GM12878 (cell line): ENCODE data around the gene FCHSD2. TPM values are rescaled to one million over a fixed set of nuclear protein-coding genes. Genes with fewer than 3 reads are reported as not detected.

Experiments used
- ATAC-seq: fragments of 200-7000 bp; cut with Tn5 transposase; 3 replicates; pipeline ENCODE4 v1.9.1; 2020; ENCODE audit warnings: mild to moderate bottlenecking, moderate library complexity
- BruUV-seq: library from RNA; stranded (reverse); fragments of 400-500 nt; replicated peaks from 2 replicates; lab custom pipeline; 2021; lab: Mats Ljungman, UMichigan
- CTCF ChIA-PET: fragments of 300-600 bp; sonication (Branson Sonifier 250); formaldehyde crosslinking; extraction: SDS; loops from one replicate; lab custom pipeline; 2021; ENCODE audit warnings: inconsistent platforms; lab: Yijun Ruan, JAX
- POLR2A ChIA-PET: fragments of 350-600 bp; formaldehyde crosslinking; extraction: SDS; loops from one replicate; lab custom pipeline; 2021; ENCODE audit warnings: inconsistent platforms; lab: Charles Lee
- RAD21 ChIA-PET: fragments of 300-600 bp; sonication (Branson Sonifier 250); formaldehyde crosslinking; loops from one replicate; lab custom pipeline; 2023; ENCODE audit warnings: antibody characterized with exemption; ENCODE audit not compliant: unreplicated experiment; lab: Charles Lee
- SMC1A ChIA-PET: fragments of 300-600 bp; sonication (Branson Sonifier 250); formaldehyde crosslinking; loops from one replicate; lab custom pipeline; 2023; ENCODE audit not compliant: unreplicated experiment, uncharacterized antibody; lab: Charles Lee
- DNase-seq: peaks from one replicate; pipeline ENCODE4 v3.0.0-alpha.2; 2011; ENCODE audit warnings: low read depth, low spot score
- FAIRE-seq: peaks from 3 replicates; lab custom pipeline; 2011; peaks lifted over from hg19 to GRCh38; lab: Jason Lieb, UNC
- H2AFZ ChIP-seq: 2 replicates; pipeline ENCODE4 v1.6.0; 2011; ENCODE audit warnings: low read depth, low read length, control low read depth; ENCODE audit not compliant: control insufficient read depth
- H3K27ac ChIP-seq: 2 replicates; pipeline ENCODE4 v1.5.1; 2011; ENCODE audit warnings: control low read depth; ENCODE audit not compliant: control insufficient read depth, insufficient read depth
- H3K27me3 ChIP-seq, 2 experiments: replicated peaks in 1 of 2; 2 replicates each; pipeline versions ENCODE4 v1.6.0 to v1.6.1; 2011; ENCODE audit warnings: low read length in 1 of 2; ENCODE audit not compliant: control insufficient read depth in 2 of 2, insufficient read depth in 2 of 2
- H3K36me3 ChIP-seq, 2 experiments: 2 replicates each; pipeline ENCODE4 v1.5.1; 2011; ENCODE audit warnings: low read length in 1 of 2; ENCODE audit not compliant: control insufficient read depth in 2 of 2, insufficient read depth in 2 of 2
- H3K4me1 ChIP-seq: 2 replicates; pipeline ENCODE4 v1.6.1; 2011; ENCODE audit warnings: mild to moderate bottlenecking, low read length, moderate library complexity, mixed read lengths; ENCODE audit not compliant: control insufficient read depth, insufficient read depth
- H3K4me2 ChIP-seq: 2 replicates; pipeline ENCODE4 v1.6.0; 2011; ENCODE audit warnings: control low read depth; ENCODE audit not compliant: control insufficient read depth, insufficient read depth
- H3K4me3 ChIP-seq: fragments of 200-600 bp; sonication (generic); 2 replicates; pipeline ENCODE4 v1.5.1; 2016
- H3K79me2 ChIP-seq: 2 replicates; pipeline ENCODE4 v1.6.0; 2011; ENCODE audit warnings: low read length; ENCODE audit not compliant: control insufficient read depth, insufficient read depth
- H3K9ac ChIP-seq: 2 replicates; pipeline ENCODE4 v1.8.0; 2011; ENCODE audit warnings: low read length, control low read depth, mixed read lengths; ENCODE audit not compliant: control insufficient read depth, insufficient read depth
- H3K9me3 ChIP-seq: replicated peaks from 3 replicates; pipeline ENCODE4 v1.5.1; 2011; ENCODE audit warnings: mild to moderate bottlenecking, low read length; ENCODE audit not compliant: control insufficient read depth, insufficient read depth
- H4K20me1 ChIP-seq: 2 replicates; pipeline ENCODE4 v1.6.0; 2011; ENCODE audit not compliant: control insufficient read depth, insufficient read depth
- CHD2 ChIP-seq: IDR thresholded peaks from 2 replicates; pipeline ENCODE4 v1.6.1; 2011; ENCODE audit warnings: low read depth, low read length, improper control_type of control experiment, borderline replicate concordance
- EGR1 ChIP-seq, 2 experiments: IDR thresholded peaks; 1 replicate in 1 of 2; 2 replicates in 1 of 2; pipeline ENCODE4 v1.6.1; 2011 to 2012; ENCODE audit warnings: low read depth in 2 of 2, low read length in 2 of 2, borderline replicate concordance in 1 of 2, mild to moderate bottlenecking in 1 of 2, moderate library complexity in 1 of 2
- KDM1A ChIP-seq: fragments of 200-600 bp; sonication (generic); IDR thresholded peaks from 2 replicates; pipeline ENCODE4 v1.6.1; 2016; ENCODE audit warnings: borderline replicate concordance
- NR2C2 ChIP-seq: IDR thresholded peaks from 2 replicates; pipeline ENCODE4 v1.6.1; 2011; ENCODE audit warnings: borderline replicate concordance, low read depth; ENCODE audit not compliant: control insufficient read depth, insufficient read length
- RBBP5 ChIP-seq: fragments of 200-600 bp; sonication (generic); conservative IDR thresholded peaks from 2 replicates; pipeline ENCODE4 v1.6.1; 2016
- RUNX3 ChIP-seq: IDR thresholded peaks from 2 replicates; pipeline ENCODE4 v1.6.1; 2012; ENCODE audit warnings: low read length, inconsistent platforms
- STAT3 ChIP-seq: IDR thresholded peaks from 2 replicates; pipeline ENCODE4 v1.6.1; 2011; ENCODE audit warnings: low read depth, low read length, improper control_type of control experiment
- TCF3 ChIP-seq: IDR thresholded peaks from 2 replicates; pipeline ENCODE4 v1.6.1; 2012; ENCODE audit warnings: low read depth, mild to moderate bottlenecking, low read length, borderline replicate concordance; ENCODE audit not compliant: insufficient read depth
- whole genome bisulfite sequencing: methylation state at CpG from one replicate; pipeline ENCODE4 v1.1.6; 2016; ENCODE audit warnings: low lambda C conversion rate; ENCODE audit not compliant: insufficient replicate concordance, insufficient coverage; ENCODE audit errors: missing lambda C conversion rate; 5-methylcytosine and 5-hydroxymethylcytosine counted together
- in situ Hi-C: fragments of 300-500 bp; cut with MboI; formaldehyde crosslinking; loops from 9 replicates; pipeline ENCODE4 v1.14.3; 2018; ENCODE audit warnings: mixed read lengths
- intact Hi-C: fragments of 100-400 bp; cut with micrococcal nuclease; formaldehyde crosslinking; loops from one replicate; pipeline ENCODE4 v1.14.2; 2022; ENCODE audit not compliant: unreplicated experiment
- polyA plus RNA-seq, 11 experiments: library from polyadenylated mRNA; depleted of rRNA in 4 of 11; unstranded in 6 of 11; stranded (reverse) in 5 of 11; fragments of >200 nt; fragmentation: Nextera tagmentation in 4 of 11; fragmentation: Illumina TruSeq in 1 of 11; extraction: Ambion mirVana in 4 of 11; extraction: Trizol in 1 of 11; gene quantifications; 1 replicate in 1 of 11; 2 replicates in 10 of 11; pipeline versions ENCODE4 v1.2.1 to v1.2.3, GENCODE V29; 2011 to 2016; ENCODE audit warnings: inconsistent platforms in 2 of 11, missing spikeins in 2 of 11, low read depth in 1 of 11
- total RNA-seq, 4 experiments: library from RNA; depleted of rRNA in 3 of 4; stranded (reverse); fragments of >200 nt in 3 of 4; fragmentation: Illumina TruSeq in 1 of 4; extraction: Trizol in 1 of 4; gene quantifications; 2 replicates each; pipeline versions ENCODE4 v1.2.1 to v1.2.3, GENCODE V29; 2013 to 2021
- TF ChIP-seq, protein P1 (sequence below): IDR thresholded peaks from 2 replicates; pipeline ENCODE4 v1.6.1; 2012; ENCODE audit warnings: low read length, inconsistent platforms
- TF ChIP-seq, protein P2 (sequence below): IDR thresholded peaks from 2 replicates; pipeline ENCODE4 v1.6.1; 2011; ENCODE audit warnings: borderline replicate concordance, low read depth, mild to moderate bottlenecking, moderate library complexity, low read length; ENCODE audit not compliant: insufficient read depth, poor library complexity, severe bottlenecking

FCHSD2 gene
- total and polyA plus RNA-seq, 10 of the 15 experiments (the other 5 are each of a cell fraction or from before 2014, with no cell fraction given): 13.2 to 89.8 (median 47.8) TPM

DNA sequence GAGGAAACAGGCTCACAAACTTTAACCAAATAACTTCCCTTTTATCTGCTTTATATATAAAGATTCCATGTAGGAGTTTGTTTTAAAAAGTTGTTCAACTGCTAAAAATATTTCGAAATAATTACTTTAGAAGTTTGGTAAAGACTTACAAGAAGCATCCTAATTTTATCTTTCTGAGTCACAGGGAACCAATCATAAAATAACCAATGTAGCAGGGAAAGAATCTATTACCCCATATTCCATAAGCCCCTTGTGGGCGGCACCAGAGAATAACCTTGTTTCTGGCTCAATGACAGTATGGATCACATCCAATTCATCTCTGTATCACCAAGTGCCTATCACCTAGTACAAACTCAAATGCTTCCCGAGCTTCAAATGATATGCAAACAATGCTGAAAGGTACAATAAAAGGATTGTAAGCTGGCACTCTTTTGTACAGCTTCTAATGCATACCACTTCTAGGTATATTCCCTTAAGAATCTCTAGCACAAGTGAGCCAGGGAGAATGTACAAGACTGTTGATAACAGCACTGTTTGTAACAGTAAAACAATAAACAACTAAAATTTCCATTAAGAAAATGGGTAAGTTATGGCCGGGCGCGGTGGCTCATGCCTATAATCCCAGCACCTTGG, 169.5 kb downstream of the FCHSD2 start:
- ATAC-seq: no peak
- Histone ChIP-seq H4K20me1 (no peaks in the 10 kb centered on the region), H3K4me3 (no peak overlapping the region), H2AFZ (no peak overlapping the region), H3K36me3 (peaks cover 2 to 10% of the 10 kb centered on the region in 2 experiments; a peak in 3 of 4 replicates), H3K9me3 (peaks cover 17% of the 10 kb centered on the region), H3K4me2 (no peak overlapping the region), H3K79me2 (peaks cover 22% of the 10 kb centered on the region), H3K4me1 (peaks cover 35% of the 10 kb centered on the region), H3K27me3 (no peaks in the 10 kb centered on the region), H3K9ac (no peak overlapping the region), H3K27ac (no peak overlapping the region)
- ChIA-PET RAD21 (interaction anchor here (1.8 kb wide), 1 partner anchor 10 kb away, joined by 6 read pairs; no protein-coding TSS in a partner anchor), SMC1A (interaction anchor here (0.5 to 3.4 kb wide), 3 partner anchors 9 to 148 kb away, joined by 3 to 24 read pairs (median 3); no protein-coding TSS in a partner anchor), CTCF (interaction anchor here (0.6 kb wide), 1 partner anchor 67 kb away, joined by 3 read pairs; no protein-coding TSS in a partner anchor), POLR2A (no interaction called here)
- no peak for DNase-seq
- 95% methylated on average over 6 of the region's 6 CpGs for WGBS
- TF ChIP-seq KDM1A: no peak
- no peak for TF ChIP-seq RUNX3
- TF ChIP-seq EGR1 (IDR thresholded peaks at IDR 0.05; ENCODE audit: borderline replicate concordance in 1 of 2, low read depth in 2 of 2, low read length in 2 of 2): no peak
- TF ChIP-seq STAT3: no peak
- TF ChIP-seq, protein P1, sequence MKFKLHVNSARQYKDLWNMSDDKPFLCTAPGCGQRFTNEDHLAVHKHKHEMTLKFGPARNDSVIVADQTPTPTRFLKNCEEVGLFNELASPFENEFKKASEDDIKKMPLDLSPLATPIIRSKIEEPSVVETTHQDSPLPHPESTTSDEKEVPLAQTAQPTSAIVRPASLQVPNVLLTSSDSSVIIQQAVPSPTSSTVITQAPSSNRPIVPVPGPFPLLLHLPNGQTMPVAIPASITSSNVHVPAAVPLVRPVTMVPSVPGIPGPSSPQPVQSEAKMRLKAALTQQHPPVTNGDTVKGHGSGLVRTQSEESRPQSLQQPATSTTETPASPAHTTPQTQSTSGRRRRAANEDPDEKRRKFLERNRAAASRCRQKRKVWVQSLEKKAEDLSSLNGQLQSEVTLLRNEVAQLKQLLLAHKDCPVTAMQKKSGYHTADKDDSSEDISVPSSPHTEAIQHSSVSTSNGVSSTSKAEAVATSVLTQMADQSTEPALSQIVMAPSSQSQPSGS: no peak
- no peak for TF ChIP-seq CHD2
- no peak for TF ChIP-seq TCF3
- no peak for TF ChIP-seq RBBP5
- TF ChIP-seq NR2C2: no peak
- TF ChIP-seq, protein P2, sequence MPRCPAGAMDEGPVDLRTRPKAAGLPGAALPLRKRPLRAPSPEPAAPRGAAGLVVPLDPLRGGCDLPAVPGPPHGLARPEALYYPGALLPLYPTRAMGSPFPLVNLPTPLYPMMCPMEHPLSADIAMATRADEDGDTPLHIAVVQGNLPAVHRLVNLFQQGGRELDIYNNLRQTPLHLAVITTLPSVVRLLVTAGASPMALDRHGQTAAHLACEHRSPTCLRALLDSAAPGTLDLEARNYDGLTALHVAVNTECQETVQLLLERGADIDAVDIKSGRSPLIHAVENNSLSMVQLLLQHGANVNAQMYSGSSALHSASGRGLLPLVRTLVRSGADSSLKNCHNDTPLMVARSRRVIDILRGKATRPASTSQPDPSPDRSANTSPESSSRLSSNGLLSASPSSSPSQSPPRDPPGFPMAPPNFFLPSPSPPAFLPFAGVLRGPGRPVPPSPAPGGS: no peak
- in situ Hi-C loops (no loop called here), intact Hi-C loops (loop anchor here (5.0 kb wide), 2 partner anchors 100 to 180 kb away; no protein-coding TSS in a partner anchor)
- no TSS peak for BruUV-seq
- FAIRE-seq: no peak
